ENCODE measurements around the gene KCNQ1.

DNA sequence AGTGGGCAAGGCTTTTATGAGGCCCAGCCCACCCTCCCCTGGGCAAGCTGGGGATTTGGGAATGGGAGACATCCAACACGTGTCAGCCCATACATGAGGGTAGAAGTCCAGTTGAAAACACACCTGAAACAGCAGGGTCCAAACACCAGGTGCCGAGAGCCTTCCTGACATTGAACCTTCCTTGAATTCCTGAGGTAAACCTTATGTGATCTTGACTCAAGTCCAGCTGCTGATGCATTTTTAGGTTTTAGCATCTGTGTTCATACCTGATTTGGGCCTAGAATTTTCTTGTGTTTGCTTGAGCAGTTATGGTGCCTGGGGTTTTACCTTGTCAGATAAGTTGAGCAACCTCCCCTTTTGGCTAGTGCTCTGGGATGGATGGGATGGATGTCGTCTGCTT is 374.5 kb downstream of the KCNQ1 start:
- TF ChIP-seq, protein P1, sequence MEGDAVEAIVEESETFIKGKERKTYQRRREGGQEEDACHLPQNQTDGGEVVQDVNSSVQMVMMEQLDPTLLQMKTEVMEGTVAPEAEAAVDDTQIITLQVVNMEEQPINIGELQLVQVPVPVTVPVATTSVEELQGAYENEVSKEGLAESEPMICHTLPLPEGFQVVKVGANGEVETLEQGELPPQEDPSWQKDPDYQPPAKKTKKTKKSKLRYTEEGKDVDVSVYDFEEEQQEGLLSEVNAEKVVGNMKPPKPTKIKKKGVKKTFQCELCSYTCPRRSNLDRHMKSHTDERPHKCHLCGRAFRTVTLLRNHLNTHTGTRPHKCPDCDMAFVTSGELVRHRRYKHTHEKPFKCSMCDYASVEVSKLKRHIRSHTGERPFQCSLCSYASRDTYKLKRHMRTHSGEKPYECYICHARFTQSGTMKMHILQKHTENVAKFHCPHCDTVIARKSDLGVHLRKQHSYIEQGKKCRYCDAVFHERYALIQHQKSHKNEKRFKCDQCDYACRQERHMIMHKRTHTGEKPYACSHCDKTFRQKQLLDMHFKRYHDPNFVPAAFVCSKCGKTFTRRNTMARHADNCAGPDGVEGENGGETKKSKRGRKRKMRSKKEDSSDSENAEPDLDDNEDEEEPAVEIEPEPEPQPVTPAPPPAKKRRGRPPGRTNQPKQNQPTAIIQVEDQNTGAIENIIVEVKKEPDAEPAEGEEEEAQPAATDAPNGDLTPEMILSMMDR (IDR thresholded peaks at IDR 0.05), result no peak
- no peak for TF ChIP-seq POLR2A (IDR thresholded peaks at IDR 0.05)

Data from upper lobe of left lung (tissue), 4 donors.